ENCODE measurements around the gene ATP6V1B1.

The ATP6V1B1 gene

DNA sequence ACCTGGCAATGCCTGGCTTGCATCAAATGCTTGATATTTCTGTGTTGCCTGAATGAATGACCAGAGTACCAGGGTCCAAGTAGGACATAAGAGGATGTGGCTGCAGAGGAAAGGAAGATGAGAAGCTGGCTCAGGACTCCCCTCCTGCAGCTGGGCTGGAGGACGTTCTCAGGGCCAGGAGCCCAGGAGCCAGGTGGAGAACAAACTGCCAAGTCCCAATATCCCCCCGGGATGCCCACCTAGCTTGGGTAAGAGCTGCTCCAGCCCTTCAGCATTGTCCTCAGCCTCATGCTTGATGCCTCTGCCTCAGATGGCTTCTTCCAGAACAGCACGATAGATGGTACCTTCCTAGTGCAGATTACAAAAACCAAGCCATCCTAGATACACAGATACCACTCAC, 8.6 kb upstream of the ATP6V1B1 start:
- no peak for DNase-seq (ENCODE audit: low read depth)

DNA sequence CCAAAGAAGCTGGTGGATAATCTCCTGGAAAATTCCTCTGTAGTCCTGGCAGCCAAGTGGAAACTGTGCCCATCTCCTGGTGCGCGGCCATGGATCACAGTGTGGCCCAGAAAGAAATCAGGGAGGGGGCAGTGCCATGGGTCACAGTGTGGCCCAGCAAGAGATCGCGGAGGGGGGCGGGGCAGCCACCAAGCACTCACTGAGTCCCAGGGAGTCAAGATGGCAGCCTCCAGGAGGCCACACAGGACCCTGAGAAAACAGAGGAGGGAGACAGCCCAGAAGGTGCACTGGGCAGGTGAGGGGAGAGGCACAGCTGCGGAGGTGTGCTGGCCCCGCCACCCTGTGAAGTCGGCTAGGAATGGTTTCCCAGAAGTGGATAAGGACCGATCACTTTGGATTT, 8.1 kb upstream of the ATP6V1B1 start:
- DNase-seq (ENCODE audit: low read depth), result no peak

DNA sequence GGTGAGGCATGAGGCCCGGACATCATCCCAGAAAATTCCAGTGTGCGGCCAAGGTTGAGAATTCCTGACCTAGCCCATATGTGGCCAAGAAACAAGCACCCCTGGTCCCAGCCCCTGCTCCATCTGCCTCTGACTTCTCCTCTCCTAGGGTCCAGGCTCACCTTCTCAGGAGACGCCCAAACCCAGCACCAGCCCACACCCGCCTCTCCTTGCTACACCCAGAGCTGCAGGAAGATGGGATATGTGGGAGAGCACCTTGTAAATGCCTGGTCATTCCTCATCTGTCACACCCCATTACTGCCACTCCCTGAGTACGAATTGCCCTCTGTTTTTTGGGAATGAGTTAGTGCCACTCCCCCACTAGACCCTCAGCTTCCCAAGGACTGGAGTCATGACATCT, 7.3 kb upstream of the ATP6V1B1 start:
- no peak for DNase-seq (ENCODE audit: low read depth)

DNA sequence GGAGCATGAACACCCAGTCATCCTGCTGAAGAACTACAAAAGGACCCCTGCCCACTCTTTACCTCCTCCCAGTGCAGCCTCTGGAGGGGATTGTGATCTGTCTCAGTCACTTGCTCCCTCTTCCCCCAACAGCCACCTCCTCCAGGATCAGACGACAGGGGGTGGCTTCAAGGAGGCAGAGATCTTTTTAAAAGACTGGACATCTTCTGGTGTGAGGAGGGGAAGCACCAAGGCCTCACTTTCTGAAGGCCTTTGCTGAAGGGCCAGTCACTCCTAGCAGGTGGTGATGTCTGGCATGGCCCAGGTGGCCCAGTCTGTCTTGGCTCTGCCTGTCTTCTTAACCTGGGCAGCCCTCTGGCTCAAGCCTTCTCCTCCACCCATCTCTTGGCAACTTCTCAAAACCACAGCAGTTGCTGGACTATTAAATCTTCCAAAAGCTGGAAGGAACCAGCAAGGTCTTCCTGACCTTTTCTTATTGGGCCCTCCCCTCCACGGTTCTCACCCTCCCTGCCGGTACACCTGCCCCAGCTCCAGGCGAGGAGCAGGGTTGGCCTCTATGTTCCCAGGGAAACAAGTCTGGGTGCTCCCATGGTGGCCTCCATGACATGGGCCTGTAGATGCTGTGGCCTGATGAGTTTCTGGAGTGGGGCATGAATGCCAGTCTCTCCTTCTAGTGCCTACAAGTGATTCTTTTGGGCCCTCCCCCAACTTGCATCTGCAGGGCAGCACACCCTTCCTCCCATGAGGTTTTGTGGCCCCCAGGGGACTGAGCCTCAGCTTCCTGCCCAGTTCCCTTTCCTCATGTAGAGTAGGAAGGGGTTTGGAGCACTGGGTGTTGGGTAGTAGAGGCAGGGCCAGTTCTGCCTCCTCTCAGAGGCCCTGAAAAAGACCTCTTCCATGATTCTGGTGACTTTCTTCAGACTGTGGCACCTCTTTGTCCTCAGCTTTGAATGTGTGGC, 5.0 kb upstream of the ATP6V1B1 start:
- DNase-seq (ENCODE audit: low read depth), result no peak

DNA sequence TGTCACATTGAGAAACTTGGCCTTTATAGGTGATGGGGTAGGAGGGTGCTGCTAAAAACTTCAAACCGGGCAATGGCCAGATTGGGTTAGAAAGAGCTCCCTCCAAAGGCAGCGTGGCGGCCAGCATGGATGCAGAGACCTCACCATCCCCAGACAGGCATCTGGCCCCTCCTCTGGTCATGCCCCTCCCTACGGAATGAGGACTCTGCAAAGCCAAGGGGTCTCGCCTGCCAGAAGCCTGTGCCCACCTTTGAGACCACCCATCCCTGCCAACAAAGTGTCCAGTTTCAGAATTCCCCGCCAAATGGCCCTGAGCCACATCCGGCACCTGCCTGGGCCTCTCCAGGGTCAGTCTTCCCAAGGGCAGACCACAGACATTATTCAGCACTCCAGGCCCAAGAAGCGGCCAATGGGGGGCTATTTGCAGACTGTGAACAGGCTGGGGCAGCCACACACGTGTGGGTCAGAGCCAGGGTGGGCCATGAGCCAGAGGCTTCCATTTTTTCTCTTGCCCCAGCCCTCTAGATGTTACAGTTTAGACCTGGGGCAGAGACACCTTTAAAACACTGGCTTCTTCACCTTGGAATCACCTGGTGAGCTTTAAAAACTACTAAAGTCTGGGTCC, 4.2 kb upstream of the ATP6V1B1 start:
- no peak for DNase-seq (ENCODE audit: low read depth)

GRCh38 chr2:70932631-70933230, 3.0 kb upstream of the ATP6V1B1 start:
- no peak for DNase-seq (ENCODE audit: low read depth)

DNA sequence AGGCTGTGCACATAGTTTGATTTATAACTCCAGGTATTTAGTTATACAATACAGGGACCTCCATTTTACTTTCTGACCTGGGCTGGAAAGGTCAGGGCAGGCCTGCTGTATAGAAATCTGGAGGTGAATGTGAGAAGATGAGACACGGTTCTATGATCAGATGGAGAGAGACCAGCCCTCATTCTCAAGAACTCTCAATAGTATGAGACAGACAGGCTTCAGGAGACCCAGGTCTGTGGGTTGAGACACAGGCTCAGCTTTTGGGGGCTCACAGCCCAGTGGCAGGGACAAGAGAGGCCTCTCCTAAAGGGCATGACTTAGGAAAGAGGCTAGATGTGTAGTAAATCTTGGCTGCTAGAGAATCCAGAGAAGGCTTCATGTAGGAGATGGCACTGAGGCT, 719 bp upstream of the ATP6V1B1 start:
- no peak for DNase-seq (ENCODE audit: low read depth)

GRCh38 chr2:70936165-70936978, 672 bp downstream of the ATP6V1B1 start:
- DNase-seq (ENCODE audit: low read depth), result no peak

DNA sequence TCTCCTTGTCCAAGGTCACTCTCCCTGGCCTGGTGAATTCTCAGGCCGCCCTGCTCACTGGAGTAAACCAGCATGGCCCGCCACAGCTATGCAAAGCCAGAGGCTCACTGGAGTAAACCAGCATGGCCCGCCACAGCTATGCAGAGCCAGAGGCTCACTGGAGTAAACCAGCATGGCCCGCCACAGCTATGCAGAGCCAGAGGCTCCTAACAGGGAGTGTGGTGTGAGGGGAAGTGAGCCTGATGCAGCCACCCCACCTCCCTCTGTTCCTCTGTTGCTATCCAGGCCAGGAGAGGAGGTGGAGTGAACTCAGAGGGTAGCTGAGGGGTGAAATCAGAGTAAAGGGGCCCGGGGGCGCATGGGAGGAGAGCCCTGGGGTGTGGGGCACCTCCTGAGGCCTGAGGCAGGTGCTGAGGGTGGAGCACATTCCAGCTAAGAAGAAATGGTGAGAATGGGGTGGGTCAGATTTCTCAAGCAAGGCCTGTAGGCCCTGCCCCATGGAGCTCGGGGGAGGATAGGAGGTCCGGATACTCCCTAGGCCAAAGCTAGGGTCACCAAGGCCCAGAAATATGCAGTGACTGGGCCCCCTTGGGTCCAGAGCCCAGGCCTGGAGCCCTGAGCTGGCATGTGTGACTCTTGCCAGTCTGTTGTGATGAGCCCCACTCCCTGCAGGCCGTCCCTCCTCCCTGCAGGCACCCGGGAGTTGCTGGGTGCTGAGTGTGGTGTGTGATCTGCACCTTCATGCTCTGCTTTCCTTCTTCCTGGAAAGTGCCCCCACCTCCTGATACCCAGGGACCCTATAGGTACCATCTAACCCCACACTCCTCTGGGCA, 1.5 kb downstream of the ATP6V1B1 start:
- no peak for DNase-seq (ENCODE audit: low read depth)

DNA sequence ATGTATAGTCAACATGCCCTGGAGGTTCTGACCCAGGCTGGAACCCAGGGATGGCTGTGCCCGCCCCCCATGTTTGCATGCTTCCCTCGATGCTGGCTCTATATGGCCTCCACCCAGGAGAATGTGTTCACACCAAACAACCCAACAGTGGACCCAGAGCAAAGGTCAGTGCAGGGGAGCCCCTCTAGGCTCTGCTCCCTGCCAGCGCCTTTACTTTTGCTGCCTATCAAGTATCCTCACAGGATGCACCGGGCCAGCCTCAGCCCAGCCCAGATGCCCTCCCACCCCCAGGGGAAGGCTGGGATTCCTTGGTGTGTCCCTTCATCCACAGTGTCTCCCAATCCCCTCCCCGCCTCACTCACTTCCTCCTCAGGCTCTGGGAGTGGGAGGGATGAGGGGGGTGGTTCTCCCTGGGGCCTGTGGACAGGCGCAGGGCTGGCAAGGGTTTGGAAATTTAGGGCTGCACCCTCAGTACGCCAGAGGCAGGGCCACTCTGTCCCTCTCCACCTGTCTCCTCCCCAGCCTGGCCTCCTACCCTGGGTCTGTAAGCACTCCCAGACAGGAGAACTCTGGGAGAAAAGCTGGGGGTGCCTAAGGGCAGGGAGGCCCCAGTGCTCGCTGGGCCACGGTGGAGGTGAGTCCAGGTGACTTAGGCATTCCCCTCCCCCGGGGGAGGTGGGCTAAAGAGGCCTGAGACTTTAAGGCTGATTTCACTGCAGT, 2.3 kb downstream of the ATP6V1B1 start:
- no peak for DNase-seq (ENCODE audit: low read depth)

DNA sequence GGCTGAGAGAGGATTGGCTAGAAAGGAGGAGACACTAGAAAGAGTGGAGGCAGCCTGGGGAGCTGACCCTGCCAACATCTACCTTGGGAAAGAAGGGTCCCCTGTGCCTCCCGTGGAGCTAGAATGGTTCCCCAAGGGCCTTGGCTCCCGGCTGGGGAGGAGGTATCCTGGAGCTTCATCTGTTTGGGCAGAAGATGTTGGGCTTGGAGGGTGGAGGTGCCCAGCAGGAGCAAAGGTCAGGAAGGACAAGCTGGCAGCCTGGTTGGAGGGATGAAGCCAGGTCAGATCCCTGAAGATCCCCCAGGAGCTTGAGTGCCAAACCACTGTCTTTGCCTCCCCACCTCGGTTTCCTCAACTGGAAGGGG, 2.9 kb downstream of the ATP6V1B1 start:
- DNase-seq (ENCODE audit: low read depth), result no peak

DNA sequence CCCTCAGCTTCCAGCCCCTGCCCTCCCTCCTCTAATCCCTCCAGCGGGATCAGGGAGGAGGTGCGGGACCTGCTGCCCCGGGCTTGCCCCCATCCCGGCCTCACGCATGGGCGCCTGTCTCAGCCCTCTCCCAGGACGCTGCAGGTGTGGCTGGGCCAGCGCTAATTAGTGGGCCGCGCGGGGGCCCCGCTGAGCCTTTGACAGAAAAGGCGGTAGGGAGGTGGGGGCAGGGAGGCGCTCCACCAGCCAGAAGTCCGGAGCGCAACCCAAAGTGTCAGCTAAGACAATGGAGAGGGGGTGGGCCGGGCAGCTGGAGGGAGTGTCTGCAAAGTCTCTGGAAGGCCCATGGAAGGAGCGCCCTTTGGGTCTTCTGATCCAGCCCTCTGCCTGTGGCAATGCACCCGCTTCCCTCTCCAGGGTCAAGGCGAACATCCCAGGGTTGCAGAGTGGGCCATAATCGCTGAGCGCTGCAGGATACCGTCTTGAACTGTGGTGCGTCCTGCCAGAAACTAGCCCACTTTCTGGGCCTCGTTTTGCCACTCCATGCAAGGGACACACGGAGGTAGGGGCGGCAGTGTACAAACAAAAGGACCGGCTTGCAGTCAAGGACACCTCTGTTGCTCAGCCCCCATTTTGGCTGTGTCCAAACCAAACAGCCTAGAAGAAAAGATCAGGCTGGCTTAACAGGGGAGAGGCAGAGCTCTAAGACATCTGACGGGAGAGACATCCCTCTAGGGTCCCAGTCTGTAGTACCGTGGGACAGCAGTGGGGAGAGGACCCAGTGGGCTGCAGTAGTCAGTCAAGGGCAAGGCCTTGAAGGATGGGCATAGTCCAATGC, 3.5 kb downstream of the ATP6V1B1 start:
- no peak for DNase-seq (ENCODE audit: low read depth)

DNA sequence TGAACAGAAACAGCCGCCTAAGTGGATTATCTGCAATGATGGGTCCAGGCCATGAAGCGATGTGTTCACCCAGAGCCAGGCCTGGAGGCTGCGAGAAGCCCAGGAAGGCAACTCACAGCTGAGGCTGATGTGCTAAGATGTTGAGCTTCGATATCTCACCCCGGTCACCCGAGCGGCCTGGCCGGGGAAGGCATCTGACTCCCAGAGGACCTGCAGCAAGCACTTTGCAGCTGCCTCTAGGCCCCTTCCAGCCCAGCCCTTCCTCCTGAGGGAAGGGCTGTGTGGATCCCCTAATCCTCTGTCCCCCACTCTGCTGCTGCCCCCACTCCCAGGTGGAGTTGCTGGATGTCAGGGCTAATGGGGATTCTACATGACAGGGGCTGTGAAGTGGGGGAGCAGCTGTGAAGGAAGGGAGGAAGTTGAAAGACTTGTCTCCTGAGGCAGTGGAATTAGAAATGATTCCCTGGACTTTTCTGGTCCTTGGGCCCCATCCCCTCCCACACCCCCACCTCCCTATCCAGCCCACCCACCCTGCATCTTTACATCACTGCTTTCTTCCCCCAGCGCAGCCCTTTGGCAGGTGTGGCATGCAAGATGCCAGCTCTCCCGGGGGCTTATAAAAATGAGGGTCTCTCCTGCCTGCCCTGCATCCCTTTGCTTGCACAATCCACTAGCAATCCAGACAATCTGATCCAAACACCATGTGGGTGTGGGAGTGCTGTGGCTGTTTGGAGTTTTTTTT, 4.3 kb downstream of the ATP6V1B1 start:
- no peak for DNase-seq (ENCODE audit: low read depth)

GRCh38 chr2:70941186-70941585, 5.5 kb downstream of the ATP6V1B1 start:
- no peak for DNase-seq (ENCODE audit: low read depth)

DNA sequence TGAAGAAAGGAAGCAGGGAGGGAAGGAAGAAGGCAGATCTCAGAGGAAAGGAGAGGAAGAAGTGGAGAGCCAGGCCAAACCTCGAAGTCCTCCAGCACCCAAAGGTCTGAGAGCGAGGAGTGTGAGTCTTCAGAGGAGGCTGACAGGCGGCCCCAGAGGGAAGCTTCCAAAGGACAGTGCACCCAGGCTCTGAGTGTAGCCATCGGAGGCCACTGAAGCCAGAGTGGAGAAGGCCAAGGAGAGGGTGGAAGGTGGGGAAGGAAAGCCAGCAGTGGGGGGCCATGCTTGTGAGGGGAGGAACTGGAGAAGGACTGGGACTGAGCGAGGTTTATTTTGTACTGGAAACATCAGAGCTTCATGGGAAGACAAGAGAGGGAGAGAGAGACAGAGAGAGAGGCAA, 6.0 kb downstream of the ATP6V1B1 start:
- DNase-seq (ENCODE audit: low read depth), result no peak

DNA sequence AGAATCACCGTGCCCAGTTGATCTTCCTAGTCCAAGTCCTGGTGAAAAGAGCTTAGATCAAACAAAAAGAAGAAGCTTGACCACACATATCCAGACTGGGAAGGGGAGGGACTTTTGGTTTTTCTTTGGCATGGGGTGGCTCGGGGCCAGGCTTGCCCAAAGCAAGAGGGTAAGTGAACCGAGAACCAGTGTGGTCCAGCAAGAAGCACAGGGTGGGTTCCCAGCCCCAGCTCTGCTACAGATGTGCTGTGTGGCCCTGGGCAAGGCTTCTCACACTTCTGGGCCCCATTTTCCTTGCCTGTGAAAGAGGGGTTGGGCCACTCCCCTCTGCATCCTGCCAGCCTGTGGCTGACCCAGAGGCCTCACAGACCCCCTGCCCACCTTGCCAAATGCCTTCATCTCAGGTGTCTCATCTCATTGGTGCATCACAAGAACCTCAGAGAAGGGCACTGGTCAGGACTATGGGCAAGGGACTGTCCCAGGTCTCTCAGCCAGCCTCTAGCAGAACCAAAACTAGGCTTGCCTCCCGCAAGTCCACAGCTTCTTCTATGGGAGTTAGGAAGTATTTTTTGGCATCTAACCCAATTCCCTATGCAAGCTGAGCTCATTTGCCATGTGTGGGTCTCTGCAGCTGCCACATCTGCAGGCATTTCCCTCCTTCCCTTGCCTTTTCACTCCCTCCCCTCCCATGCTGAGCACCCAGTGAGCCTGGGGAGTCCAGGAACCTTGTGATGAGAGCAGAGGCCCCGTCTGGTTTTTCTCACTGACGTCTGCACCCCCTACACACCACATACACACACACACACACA, 6.9 kb downstream of the ATP6V1B1 start:
- no peak for DNase-seq (ENCODE audit: low read depth)

DNA sequence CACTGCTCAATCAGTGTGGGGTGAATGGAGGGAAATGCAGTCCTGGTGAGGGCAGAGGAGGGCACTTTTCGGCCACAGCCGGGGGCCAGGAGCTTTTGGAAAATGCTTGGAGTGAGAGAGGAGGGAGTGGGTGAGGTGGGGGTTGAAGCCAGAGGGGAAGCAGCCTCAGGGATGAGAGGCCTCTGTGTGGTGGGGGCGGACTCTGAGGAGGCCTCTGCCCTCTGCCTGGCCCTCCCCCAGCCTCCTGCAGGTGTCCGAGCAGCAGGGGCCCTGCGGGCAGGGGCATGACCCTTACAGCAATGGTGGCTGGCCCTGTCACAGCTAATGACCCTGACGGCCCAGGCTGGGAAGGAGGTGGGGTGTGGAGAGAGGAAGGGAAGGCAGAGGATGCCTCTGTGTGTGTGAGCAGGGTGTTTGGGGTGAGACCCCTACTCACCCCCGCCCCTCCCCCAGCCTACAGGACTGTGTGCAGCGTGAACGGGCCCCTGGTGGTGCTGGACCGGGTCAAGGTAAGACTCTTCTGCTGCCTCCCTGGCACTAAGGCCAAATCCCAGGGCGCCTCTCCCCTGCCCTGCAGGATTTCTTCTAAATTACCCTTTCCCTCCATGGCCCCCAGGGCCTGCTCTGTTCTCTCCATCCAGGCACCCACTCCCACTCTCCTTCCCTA, 7.6 kb downstream of the ATP6V1B1 start:
- DNase-seq (ENCODE audit: low read depth), result no peak

Measured in activated gamma-delta T cell treated with anti-CD3 and anti-CD28 coated beads, Interleukin-2, amount 50 U/mL, for 16 hours (primary cell).